HG02623 (cell line): ENCODE results near the gene TEX12.
"Not testable (repeated sequence)": the region's sequence is repeated elsewhere in the genome, so short reads cannot be mapped to it uniquely, and the experiment has no call there.

Experiments
- ATAC-seq: cut with Tn5 transposase; IDR thresholded peaks from one replicate; pipeline ENCODE4 v1.9.1; 2021; ENCODE audit warnings: moderate library complexity; ENCODE audit not compliant: unreplicated experiment

The TEX12 gene, protein sequence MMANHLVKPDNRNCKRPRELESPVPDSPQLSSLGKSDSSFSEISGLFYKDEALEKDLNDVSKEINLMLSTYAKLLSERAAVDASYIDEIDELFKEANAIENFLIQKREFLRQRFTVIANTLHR

DNA sequence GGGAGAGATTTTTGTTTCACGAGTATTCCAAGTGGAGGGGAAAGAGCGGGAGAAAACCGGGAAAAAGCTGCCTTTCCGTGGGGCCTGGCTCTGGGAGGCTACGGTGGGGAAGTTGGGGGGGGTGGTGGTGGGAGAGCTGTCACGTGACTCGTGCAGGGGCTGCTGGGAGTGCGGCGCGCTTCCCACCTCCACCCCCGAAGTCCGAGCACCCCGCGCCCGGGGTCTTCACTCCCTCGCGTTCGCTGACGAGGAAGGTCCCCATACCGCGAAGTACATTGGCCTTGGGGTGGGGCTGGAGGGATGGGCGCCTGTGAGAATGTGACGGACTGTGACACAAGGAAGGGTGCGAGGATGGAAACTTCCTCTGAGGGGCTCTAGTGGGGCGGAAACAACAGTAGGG lies at the start of gene TEX12:
Gene TEX12 (plus strand): TSS at position 228 of the 400 bp plus-strand sequence. CDS start 1,897 bp downstream, outside the sequence.
- no peak for ATAC-seq

DNA sequence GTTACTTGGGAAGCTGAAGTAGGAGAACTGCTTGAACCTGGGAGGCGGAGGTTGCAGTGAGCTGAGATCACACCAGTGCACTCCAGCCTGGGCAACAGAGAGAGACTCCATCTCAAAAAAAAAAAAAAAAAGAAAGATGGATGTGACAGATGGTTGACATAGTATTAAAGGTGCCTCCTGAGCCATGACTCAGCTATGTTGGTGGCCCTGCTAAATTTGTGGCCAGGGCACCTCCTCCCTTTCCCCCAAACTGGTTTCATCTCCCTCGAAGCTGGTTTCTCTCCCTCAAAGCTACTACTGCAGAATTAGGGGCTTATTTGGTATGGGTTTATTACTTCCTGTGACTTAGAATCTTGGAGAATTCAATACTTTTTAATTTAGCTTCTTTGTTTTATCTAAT lies 49.0 kb upstream of the TEX12 start:
- no peak for ATAC-seq

DNA sequence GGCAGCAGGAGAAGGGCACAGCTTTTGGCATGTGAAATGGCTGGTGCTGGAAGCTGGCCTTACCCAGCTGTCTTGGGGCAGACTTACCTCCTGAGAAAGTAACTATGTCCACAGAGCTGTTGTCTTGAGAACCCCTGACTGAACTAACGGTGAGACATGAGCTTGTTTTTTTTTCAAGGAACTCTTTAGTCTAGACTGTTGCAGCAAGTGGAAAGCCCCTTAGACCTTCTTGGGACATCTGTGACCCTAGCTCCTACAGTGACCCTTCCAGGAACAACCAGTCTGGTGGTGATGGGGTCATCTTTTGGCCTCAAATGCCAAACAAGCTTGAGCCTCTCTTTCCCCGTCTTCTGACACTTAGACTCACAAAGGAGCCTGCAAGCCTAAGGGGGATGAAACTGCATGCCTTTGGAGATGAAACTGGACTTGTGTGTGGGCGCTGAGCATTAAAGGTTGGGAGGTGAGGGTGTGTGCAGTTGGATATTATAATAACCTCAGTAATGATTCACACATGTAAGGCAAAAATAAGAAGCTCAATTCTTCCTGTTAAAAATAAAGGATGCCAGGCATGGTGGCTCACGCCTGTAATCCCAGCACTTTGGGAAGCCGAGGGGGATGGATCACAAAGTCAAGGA lies 45.1 kb upstream of the TEX12 start:
- no peak for ATAC-seq

DNA sequence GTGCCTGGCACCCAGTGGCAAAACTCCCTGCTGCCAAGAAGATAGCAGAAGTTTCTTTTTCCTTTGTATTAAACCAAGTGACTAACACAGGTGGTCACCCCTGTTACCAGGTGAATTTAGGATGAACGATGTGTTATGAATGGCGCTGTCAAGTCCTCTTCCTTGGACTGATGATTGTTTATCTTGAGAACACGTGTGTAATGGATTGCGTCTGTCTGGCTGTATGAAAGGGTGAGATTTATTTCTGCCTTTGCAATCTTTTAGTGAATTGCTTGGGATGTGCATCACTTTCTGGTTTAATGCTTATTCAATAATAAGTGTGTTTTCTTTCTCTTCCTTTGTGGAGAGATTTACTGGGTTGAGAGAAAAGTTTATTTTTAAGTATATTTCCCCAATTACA lies 44.0 kb upstream of the TEX12 start:
- ATAC-seq = no peak

DNA sequence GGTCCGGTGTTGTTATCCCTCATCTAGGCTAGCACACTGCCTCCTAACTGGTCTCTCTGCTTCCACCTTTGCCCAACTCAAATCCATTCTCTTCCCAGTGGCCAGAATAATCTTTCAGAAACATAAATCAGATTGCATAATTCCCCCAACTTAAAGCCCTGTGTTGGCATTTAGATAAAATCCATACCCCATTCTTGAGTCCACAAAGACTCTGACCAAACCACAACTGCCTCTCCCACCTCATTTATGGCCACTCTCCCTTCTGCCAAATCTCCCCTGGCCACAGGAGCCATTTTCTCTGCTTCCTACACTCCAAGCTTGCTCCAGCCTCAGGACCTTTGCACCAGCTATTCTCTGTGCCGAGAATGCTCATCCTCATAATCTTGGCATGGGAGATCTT lies 40.1 kb upstream of the TEX12 start:
- no peak for ATAC-seq

DNA sequence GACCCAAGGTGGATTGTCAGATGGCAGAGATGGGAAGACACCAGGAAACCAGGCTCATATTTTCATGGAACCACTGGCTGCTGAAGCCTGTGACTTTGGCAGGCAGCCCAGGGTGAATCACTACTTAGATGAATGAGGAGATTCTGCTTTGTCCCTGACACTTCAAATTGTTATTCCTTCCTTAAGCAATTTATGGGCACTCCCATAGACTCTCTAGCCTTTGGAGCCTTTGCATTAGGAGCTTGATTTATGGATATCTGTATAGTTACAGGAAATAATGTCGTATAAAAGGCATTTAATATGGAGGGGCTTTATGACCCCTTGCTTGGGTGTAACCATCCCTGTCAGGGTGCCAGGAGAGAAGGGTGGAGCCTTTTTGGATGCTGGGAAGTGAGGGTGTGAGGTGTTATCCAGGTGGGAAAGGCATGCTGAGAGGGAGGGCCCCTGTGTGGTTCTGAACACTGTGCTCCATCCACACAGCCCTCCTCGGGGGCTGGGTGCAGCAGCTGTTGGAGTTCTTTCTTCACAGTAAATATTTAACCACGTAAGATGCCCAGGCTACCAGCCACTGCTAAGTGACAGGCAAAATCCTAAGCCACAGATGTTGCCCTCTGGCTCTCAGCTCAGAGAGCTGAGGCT lies 38.6 kb upstream of the TEX12 start:
- ATAC-seq = no peak

DNA sequence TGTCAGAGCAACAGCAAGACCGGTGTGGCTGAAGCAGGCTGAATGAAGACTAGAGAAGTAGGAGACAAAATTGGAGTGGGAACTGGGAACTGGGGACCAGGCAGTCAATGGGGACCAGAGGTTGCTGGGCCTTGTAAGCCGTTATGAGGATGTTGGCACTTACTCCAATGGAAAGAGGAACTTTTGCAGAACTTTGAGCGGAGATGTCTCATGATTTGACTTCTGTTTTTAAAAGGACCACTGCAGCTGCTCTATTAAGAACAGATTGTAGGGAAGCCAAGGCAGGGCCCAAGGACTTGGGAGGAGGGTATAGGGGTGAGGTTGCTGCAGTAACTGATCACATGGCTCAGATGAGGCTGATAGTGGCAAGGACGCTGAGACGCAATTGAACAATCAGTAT lies 37.5 kb upstream of the TEX12 start:
- ATAC-seq = no peak

DNA sequence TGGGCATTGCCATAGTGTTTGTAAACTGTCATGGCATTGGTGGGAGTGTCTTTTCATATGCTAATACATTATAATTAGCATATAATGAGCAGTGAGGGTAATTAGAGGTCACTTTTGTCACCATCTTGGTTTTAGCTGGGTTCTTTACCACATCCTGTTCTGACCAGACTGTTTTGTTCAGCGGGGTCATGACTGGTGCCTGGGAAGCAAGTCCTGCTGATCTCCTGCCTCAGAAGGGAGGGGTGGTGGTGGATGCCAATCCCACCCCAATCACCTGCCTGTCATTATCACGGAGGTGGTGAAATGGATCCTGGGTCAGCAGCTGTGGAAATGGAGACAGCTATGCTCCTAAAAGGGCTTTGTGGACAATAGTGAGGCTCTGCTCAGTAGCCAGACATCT lies 34.4 kb upstream of the TEX12 start:
- no peak for ATAC-seq

DNA sequence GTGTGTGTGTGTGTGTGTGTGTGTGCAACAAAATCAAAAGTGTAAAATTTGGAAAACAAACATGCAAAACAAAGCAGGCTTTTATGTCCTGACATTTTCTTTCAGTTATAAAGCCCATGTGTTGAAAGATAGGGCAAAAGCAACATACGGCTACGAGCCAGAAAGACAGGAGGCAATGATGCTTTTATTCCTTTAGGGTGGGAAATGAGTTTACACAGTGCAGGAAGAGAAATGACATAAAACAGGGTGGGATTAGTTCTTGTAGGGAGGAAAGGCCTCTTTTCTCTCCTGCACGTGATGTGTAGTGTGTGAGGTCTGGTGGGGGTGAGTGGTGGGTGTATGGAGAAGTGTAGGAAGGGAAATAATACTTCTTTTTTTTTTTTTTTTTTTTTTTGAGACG lies 32.7 kb upstream of the TEX12 start:
- no peak for ATAC-seq

DNA sequence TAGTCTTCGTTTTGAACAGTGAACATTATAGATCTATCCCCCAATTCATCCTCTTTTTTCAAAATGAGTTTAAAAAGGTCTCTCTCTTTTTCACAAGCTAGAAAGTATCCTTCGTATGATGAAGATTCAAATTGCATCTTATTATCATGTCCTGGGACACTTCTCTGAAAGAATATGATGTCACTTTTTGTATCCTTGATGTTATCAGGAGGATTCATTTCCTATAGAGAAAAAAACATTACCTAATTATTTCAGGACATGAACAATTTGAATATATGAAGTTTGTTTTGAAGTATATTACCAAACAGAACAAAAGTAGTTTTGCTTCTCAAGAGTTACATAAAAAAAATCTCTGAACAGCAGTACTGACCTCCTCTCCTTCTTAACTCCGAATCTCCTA lies 23.6 kb upstream of the TEX12 start:
- ATAC-seq = no peak

DNA sequence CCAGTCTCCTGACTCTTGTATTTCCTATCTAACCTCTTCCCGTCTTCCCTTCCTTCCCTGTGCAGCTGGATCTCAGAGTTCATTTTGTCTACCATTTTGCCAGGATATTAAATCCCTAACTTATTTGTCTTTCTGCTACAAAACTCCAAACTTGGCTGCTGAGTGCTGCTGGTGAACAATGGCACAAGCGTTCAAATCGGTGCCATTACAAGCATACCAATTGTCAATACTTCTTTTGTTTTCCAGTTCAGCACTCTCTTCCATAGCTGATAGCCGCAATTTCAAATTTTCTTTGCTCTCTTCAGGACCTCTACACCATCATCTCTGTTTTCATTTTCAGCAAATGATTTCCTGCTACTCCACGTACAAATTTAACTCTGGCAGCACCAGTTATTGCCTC lies 16.7 kb upstream of the TEX12 start:
- ATAC-seq = no peak

DNA sequence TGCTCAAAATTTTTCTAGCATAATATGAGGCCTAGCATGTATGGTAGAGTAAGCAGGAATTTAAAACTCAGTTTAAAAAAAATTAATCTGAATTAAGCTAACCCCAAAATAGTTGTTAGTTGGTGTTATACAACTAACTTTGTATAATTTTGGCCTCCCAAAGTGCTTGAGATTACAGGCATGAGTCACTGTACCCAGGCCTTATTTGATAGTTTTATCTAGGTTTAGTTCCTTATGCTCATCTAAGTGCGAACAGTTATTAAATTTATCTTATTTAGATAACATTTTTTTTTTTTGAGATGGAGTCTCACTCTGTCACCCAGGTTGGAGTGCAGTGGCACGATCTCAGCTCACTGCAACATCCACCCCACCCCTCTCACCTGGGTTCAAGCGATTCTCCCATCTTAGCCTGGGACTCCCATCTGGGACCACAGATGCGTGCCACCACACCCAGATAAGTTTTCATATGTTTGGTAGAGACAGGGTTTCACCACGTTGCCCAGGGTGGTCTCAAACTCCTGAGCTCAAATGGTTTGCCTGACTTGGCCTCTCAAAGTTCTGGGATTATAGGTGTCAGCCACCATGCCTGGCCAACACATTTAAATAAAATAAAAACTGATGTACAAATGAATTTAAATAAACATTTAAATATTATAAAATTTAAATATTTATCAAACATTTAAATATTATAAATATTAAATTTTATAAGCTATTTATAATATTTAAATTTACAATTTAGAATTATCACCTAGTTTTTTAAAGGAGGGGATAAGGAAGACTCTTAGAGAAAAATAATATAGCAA lies 10.8 kb upstream of the TEX12 start:
- ATAC-seq = no peak

DNA sequence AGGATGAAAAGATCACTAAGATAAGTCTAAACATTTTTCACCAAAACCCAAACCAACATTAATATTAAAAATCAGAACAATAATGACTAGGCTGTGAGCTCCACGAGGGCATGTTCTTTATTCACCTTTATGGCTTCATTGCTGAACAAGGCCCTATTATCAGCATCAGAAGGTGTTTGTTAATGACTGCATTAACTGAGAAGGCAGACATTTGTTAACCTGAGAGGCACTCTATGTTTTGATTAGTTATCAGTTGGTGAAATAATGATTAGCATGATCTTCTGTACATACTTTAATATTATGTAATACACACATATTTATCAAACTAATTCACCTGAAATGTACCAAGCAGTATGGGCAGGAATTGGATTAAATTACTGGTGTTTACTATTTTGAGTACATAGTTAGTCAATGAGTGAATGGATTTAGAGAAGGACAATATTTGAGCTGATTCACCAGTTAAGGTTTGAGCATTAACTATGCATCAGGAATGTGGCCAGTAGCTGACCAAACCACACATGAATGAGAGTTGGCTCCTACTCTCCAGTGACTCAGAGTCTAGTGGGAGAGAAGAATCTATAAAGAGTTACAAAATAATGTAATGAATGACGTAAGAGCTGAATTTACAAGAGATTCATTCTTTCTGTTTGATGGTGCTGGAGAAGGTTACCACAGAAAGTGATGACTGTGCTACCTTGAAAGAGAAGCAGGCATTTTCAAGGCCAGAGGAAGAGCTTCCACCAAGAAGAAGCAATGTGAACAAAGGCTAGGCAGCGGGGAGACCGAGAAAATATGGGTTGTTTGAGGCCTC lies 10.0 kb upstream of the TEX12 start:
- no peak for ATAC-seq

DNA sequence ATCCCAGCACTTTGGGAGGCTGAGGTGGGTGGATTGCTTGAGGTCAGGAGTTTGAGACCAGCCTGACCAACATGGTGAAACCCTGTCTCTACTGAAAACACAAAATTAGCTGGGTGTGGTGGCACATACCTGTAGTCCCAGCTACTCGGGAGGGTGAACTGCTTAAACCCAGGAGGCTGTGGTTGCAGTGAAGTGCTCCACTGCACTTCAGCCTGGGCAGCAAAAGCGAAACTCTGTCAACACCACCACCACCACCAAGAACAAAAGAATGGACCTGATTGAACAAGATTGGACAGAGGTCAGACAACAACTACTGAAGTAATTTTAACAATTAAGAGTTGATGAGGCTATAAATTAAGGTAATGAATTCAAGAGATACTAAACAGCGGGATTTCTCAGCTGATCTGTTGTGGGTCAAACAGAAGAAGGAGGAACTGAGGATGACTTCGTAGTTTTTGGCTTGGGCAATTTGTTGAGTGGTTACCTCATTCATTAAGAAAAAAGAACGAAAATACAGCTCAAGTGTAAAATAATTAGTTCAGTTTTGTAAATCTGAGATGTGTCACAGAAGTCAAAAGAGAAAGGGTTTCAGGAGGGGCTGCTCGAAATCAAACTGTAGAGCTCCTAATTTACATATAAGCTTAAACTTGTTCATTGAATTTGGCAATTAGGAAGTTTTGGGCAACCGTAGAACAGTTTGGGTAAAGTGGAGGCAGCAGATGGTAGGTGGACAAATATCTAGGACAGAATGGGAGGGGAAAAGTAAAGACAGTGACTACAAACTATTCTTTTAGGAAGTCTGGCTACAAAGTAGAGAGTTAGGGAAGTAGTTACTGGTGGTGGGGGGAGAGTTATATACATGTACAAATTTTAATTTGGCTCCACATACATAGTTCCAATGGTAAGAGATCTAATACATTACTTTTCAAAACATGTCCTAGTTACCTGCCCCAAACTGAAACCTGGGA lies 7.8 kb upstream of the TEX12 start:
- no peak for ATAC-seq

DNA sequence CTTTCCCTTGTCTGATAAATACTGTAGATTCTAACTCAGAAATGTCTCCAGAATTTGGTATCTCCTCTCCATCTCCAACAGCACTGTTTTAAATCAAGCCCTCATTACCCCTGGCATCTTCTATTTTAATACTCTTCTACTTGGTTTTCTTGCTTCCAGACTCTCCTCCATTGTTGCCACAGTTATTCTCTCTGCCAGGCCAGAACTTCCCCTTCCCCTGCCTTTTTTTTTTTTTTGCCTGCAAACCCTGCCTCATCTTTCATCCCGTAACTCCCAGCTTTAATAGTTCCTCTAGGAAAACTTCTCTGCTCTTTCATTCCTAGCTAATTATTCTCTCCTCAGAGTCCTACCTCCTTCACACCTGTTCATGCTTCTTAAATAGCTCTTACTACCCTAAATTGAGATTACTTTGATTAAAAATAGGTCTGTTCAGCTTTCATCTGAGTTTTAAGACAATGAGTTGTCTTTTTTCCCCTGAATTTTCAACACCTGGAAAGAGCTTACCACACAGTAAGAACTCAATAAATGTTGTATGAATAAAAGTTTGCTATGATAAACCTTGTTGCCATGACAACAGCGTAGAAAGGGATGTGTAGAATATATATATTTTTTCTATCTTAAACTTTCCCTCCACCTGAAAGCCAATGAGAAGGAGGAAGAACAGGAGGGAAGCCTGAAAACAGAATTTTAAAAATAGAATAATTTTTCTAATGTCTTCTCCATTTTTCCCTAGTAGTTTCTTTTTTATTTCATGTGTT lies 6.9 kb upstream of the TEX12 start:
- no peak for ATAC-seq

DNA sequence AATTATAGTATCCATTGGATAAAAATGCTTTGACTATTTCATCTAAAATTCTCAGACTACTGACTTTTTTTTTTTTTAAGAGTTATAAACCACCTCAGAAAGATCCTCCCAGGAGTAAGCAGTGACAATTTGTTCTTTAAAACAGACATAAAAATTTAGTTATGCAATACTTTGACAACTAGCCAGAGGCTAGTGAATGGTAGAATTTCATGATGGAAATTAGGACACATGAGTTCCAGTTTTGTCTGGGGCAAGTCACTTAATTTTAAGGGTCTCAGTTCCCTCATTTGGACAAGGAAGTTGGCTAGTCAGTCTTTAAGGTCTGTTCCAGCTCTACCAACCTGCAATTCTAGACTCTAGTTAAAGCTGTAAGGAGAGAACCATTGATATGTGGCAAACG lies 6.2 kb upstream of the TEX12 start:
- ATAC-seq = no peak

DNA sequence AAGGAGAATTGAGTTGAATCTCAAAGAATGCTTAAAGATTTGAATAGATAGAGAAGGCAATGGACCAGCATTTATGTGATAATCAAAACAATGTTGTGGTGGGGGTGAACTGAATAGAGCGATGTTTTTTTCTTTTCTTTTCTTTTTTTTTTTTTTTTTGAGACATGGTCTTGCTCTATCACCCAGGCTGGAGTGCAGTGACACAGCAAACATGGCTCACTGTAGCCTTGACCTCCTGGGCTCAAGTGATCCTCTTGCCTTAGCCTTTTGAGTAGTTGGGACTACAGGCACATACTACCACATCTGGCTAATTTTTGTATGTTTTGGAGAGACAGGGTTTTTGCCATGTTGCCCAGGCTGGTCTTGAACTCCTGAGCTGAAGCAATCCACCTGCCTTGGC lies 5.0 kb upstream of the TEX12 start:
- ATAC-seq = not testable (repeated sequence)

DNA sequence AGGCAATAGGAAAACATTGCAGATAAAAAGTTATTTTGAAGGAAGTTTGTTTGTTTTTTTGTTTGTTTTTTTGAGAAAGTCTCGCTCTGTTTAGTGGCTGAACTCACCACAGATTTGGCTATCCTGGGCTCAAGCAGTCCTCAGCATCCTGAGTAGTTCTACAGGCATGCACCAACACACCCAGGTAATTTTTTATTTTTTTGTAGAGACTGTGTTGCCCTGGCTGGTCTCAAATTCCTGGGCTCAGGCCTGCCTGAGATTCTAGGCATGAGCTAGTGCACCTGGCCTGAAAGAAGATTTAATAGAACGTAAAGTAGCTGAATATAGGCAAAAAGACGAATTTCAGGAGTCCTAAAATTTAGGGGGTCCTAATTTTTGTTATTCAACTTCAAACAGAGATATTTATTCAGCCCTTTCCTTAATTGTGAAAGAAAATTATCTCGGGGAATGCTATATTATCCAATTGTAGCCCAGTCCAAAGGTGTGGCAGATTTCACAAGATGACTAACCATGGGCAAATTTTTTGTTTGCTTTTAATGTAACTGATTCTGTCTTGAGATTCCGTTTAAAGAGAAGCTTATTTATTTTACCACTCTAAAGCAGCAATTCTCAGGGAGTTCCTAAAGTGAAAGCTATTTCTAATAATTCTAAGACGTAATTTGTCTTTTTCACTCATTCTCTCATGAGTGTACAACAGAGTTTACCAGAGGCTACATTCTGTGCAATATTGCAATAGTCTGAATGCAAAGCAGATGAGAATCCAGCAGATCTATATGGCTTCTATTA lies 4.2 kb upstream of the TEX12 start:
- ATAC-seq = no peak
